ES-I3 (cell line): ENCODE measurements around the gene KAZN.

ENCODE experiments used
- H3K36me3 ChIP-seq: 2 replicates; pipeline ENCODE4 v1.6.1; 2013; ENCODE audit warnings: mild to moderate bottlenecking, low read length, control low read depth, moderate library complexity; ENCODE audit not compliant: insufficient read depth
- H3K4me1 ChIP-seq: 2 replicates; pipeline ENCODE4 v1.6.1; 2013; ENCODE audit warnings: mild to moderate bottlenecking, control low read depth, low read length; ENCODE audit not compliant: insufficient read depth
- H3K9ac ChIP-seq: 2 replicates; pipeline ENCODE4 v1.6.1; 2013; ENCODE audit warnings: low read depth, mild to moderate bottlenecking, low read length, moderate library complexity
- H3K9me3 ChIP-seq: 2 replicates; pipeline ENCODE4 v1.6.1; 2013; ENCODE audit warnings: mild to moderate bottlenecking, low read length, moderate library complexity; ENCODE audit not compliant: control insufficient read depth, insufficient read depth

Gene KAZN

DNA sequence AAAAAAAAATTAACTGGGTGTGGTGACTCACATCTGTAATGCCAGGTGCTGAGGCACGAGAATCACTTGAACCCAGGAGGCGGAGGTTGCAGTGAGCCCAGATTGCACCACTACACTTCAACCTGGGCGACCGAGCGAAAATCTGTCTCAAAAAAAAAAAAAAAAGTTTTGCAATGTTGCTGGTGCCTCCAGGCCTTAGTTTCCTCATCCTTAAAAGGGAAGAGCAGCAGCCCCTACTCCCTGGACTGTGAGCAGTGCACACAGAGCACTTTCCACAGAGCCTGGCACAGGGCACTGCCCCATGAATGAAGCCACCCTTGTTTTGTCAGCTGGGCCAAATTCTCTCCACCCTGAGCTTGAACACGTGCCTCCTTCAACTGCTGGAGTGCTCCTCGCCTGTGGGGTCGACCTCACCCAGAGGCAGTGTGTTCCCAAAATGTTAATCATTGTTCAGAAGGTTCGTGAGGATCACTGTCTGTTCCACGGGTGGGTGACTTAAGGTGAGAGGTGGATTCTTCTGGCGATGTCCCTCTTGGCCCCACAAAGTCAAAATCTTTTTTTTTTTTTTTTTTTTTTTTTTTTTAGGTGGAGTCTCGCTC, 402.9 kb downstream of the KAZN start:
- no peaks in the 10 kb centered on the region for H3K9me3 ChIP-seq
- peaks cover 6% of the 10 kb centered on the region for H3K4me1 ChIP-seq
- H3K9ac ChIP-seq: no peak overlapping the region
- H3K36me3 ChIP-seq: no peaks in the 10 kb centered on the region

DNA sequence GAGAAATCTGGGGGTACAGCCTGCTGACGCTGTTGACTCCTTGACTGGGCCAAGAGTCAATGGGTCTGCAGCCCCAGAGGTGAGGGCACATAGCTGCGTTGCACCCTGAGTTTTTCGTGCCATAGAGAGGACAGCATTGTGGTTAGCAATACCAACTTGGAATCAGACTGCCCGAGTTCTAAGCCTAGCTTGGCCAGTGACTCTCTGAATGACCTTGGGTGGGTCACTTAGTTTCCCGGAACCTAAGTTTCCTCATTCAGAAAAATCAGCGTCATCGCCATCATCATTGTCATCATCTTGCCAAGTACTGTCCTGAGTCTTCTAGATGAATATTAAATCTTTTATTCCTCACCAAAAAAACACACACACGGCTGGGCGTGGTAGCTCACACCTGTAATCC, 403.8 kb downstream of the KAZN start:
- Histone ChIP-seq H3K9ac (no peak overlapping the region), H3K36me3 (no peaks in the 10 kb centered on the region), H3K4me1 (no peaks in the 10 kb centered on the region), H3K9me3 (no peaks in the 10 kb centered on the region)

DNA sequence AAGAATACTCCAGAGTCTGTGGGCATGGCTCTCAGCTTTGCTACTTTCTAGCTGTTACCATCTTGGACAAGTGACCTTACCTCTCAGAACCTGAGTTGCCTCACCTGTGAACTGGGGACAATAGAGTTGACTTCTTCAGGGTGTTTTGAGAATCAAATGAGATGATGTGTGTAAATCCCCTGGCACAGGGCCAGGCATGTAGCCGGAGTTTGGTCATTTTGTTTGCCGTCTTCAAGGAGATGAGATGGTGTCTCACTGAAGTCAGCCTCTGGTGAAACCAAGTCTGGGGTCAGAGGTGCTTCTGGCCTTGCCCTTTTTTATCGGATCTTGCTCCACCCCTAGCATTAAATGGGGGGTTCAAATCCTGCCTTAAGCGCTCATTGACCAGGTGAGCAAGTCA, 405.9 kb downstream of the KAZN start:
- peaks cover 15% of the 10 kb centered on the region for H3K4me1 ChIP-seq
- H3K9ac ChIP-seq: no peak overlapping the region
- H3K9me3 ChIP-seq: no peaks in the 10 kb centered on the region
- H3K36me3 ChIP-seq: no peaks in the 10 kb centered on the region

DNA sequence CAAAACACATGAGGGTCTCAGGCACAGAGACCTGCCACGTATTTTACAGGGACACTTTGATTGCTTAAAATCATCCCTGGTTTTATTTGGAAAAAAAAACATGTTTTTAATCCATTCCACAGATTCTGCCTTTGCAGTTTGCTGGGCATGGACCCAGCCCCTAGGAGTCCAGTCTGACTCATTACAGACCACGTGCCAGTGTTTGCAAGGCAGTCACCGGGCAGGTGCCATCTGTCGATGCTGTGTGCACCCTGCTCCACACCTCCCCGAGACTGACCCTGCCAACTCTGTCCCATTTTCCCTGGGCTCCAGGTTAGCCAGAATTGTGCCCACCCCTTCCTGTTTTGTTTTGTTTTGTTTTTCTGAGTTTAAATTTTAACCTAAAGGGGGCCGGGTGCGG, 406.6 kb downstream of the KAZN start:
- H3K9ac ChIP-seq: no peak overlapping the region
- peaks cover 15% of the 10 kb centered on the region for H3K4me1 ChIP-seq
- H3K36me3 ChIP-seq: no peaks in the 10 kb centered on the region
- no peaks in the 10 kb centered on the region; the same call in 1 of the 2 replicates for H3K9me3 ChIP-seq

DNA sequence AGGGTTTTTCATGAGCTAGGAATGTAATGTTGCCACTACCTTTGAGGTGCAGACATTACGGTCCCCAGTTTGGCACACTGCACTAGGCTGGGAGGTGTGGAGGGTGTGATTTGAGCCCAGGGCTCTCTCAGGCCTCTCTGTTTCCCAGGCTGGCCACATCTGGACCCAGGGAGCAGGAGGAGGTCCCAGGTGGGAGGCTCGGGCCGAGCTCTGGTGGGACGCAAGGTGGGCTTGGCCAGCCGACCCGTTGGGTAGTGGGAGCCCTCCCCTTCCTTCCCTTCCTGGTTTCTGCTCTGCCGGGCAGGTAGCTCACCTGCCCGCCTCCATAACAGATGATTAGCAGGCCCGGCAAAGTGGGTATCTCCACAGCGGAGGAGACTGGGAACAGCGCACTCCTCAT, 408.9 kb downstream of the KAZN start:
- Histone ChIP-seq H3K4me1 (peaks cover 21% of the 10 kb centered on the region), H3K9me3 (no peaks in the 10 kb centered on the region; the same call in 1 of the 2 replicates), H3K9ac (no peak overlapping the region), H3K36me3 (no peaks in the 10 kb centered on the region; the same call in 1 of the 2 replicates)

DNA sequence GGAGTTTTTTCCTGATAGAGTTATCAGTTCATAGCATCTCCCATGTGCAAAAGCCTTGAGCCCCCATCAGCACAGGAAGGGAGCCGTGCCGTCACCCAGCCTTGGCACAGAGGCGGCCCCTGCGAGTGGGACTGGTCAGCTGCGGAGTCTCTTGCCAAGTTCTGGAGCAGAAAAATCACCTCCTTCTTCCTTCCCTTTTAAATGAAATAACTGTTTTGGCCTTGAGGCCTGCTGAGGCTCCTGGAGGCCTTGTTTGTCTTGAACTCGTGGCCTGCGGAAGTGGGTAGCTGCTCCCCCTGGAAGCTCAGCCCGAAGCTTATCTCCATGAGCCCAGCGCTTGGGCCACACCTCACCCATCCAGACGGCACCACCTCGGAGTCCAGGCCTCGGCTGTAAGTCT, 409.4 kb downstream of the KAZN start:
- Histone ChIP-seq H3K9ac (no peak overlapping the region), H3K36me3 (no peaks in the 10 kb centered on the region; the same call in 1 of the 2 replicates), H3K9me3 (no peaks in the 10 kb centered on the region; the same call in 1 of the 2 replicates), H3K4me1 (peaks cover 21% of the 10 kb centered on the region)

DNA sequence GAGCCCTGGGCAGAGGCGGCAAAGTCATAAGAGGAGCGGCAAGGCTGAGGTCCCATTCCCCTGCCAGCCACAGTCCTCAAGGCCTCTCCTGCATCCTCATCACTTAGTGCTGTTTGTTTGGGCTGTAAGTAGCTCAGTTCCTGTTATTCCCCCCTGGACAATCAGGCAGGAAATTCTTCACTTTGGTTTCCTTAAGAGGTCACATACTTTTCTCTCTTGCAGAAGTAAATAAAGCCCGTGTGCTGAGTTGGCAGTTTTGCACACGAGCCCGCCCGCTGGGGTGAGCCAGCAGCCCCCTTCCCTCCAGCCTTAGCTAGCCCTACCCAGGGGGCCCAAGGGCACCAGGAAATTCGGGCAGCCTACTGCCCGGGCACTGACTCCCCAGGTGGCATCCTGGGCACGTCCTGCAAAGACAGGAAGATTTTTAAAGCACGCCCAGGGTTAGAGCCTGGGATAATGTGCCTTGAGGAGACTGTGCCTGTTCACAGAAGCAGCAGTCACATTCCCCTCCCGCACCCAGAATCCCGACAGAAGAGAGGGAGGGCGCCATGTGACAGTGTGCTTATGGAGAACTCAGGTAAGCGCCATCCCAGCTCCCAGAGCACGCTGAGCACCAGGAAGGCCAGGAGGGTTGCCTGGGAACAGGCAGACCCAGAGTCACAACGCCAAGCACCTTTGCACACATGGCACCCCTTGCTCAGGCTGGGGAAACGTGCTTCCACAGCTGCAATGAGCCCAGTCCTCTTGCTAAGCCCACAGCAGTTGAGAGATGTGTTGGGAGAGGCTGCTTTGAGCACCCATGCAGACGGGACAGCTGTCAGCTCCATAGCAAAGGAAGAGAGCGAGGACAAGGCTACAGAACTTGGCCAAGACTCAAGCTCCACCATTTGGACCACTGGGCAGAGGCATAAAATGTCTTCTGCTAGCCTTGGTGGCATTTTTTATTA, 410.6 kb downstream of the KAZN start:
- Histone ChIP-seq H3K4me1 (peaks cover 21% of the 10 kb centered on the region), H3K9ac (no peak overlapping the region), H3K36me3 (no peaks in the 10 kb centered on the region; the same call in 1 of the 2 replicates), H3K9me3 (no peaks in the 10 kb centered on the region; the same call in 1 of the 2 replicates)

DNA sequence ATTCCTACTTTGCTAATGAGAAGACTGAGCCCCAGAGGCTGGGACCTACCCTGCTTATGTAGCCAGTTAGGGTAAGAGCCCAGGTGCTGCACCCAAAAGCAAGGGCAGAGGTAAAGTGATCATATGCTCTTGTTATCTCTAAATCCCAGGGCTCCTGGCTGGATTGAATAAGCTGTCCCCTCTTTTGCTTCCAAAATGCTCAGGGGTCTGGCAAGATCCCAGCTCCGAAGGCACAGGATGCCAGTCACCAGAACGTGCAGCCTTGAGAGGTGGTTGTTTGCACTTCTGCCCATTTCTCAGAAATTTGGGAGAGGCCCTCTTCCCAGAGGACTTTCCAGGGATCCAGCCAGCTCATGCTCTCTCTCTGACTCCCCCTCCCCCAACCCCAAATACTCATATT, 412.7 kb downstream of the KAZN start:
- no peak overlapping the region for H3K9ac ChIP-seq
- H3K36me3 ChIP-seq: no peaks in the 10 kb centered on the region; the same call in 1 of the 2 replicates
- H3K9me3 ChIP-seq: no peaks in the 10 kb centered on the region; the same call in 1 of the 2 replicates
- peaks cover 21% of the 10 kb centered on the region for H3K4me1 ChIP-seq

DNA sequence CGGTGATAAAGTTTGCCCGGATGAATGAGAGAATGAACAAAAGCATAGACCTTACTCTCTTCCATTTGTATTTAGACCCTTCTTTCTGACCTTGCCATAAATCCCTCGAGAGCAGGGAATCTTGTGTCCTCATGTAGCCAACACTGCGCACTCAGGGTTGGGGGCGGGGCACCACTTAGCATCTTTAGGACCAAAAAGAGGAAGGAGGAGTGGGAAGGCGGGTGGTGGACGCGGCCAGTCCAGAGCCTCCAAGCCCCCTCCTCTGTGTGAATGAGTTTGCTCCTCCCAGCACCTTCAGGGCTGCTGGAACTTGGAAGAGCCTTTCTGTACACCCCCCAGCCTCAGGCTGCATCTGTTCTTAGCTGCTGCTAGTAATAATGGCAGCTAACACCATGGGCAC, 413.2 kb downstream of the KAZN start:
- Histone ChIP-seq H3K9me3 (no peaks in the 10 kb centered on the region; the same call in 1 of the 2 replicates), H3K9ac (no peak overlapping the region), H3K36me3 (no peaks in the 10 kb centered on the region; the same call in 1 of the 2 replicates), H3K4me1 (peaks cover 21% of the 10 kb centered on the region)

DNA sequence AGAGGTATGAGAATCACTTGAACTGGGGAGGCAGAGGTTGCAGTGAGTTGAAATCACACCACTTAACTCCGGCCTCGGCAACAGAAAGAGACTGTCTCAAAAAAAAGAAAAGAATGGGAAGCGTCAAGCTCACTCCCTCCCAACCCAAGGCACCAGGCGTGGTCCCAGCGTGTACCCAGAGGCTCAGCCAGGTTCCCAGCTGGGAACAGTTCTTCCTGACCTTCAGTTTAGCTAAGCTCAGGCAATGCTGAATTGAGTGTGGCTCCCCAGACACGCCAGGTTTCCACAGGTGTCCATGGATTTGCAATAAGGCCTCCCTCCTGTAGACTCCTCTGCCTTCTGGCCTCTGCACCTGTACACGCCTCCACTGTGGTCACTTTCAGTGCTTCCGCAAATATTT, 414.3 kb downstream of the KAZN start:
- H3K36me3 ChIP-seq: no peaks in the 10 kb centered on the region; the same call in 1 of the 2 replicates
- H3K9ac ChIP-seq: no peak overlapping the region
- H3K9me3 ChIP-seq: no peaks in the 10 kb centered on the region; the same call in 1 of the 2 replicates
- peaks cover 19% of the 10 kb centered on the region for H3K4me1 ChIP-seq

DNA sequence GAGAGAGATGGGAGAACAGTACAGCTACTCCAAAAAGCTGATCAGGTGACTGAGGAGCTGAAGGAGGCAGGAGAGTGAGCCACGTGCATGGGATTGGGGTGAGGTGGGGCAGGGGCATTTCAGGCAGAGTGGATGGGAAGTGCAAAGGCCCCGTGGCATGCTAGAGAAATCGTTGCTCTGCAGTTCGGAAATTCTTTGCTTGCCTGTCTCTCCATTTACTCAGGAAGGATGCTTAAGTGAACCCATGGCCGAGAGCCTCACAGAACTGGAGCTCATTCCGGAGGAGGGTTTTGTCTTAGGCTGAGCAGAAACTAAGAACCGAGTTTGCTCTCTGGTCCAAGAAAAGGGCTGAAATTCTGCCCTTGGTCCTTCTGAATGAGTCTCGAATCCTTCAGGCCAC, 415.3 kb downstream of the KAZN start:
- Histone ChIP-seq H3K4me1 (peaks cover 10% of the 10 kb centered on the region; the same call in 1 of the 2 replicates), H3K9me3 (no peaks in the 10 kb centered on the region; the same call in 1 of the 2 replicates), H3K36me3 (no peaks in the 10 kb centered on the region; the same call in 1 of the 2 replicates), H3K9ac (no peak overlapping the region)

DNA sequence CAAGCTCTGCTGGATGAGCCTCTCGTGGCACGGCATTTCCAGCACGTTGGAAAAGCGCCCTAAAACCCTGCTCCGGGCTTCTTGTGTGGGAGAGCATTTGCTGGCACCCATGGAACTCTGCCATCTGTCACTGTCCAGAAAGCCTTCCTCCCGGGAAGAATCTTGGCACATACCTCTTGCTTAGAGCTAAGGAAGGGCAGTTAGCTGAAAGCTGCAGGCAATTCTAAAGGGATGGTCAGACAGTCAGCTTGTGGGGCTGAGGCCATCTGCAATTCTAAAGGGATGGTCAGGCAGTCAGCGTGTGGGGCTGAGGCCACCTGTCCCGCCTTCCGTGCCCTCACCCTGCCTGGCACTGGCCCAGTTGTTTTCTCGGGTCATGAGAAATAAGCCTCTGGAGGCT, 416.0 kb downstream of the KAZN start:
- Histone ChIP-seq H3K4me1 (0 out of 2 replicates have a peak, but pooled peaks cover 6% of the 10 kb centered on the region), H3K9ac (no peak overlapping the region), H3K36me3 (no peaks in the 10 kb centered on the region; the same call in 1 of the 2 replicates), H3K9me3 (no peaks in the 10 kb centered on the region; the same call in 1 of the 2 replicates)

DNA sequence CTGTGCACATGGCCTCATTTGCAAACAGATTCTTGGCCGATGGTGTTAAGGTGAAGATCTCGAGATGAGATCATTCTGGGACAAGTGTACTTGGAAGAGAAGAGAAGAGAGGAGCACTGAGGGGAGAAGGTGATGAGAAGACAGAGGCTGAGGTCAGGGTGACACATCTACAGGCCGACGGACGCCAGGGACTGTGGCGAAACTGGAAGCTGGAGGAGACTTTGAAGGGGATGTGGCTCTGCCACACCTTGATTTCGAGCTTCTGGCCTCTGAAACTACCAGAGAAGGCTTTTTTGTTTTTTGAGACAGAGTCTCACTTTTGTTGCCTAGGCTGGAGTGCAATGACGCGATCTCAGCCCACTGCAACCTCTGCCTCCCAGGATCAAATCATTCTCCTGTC, 417.5 kb downstream of the KAZN start:
- no peaks in the 10 kb centered on the region; the same call in 1 of the 2 replicates for H3K36me3 ChIP-seq
- no peaks in the 10 kb centered on the region for H3K9me3 ChIP-seq
- H3K9ac ChIP-seq: no peak overlapping the region
- peaks cover 15% of the 10 kb centered on the region; the same call in 1 of the 2 replicates for H3K4me1 ChIP-seq

DNA sequence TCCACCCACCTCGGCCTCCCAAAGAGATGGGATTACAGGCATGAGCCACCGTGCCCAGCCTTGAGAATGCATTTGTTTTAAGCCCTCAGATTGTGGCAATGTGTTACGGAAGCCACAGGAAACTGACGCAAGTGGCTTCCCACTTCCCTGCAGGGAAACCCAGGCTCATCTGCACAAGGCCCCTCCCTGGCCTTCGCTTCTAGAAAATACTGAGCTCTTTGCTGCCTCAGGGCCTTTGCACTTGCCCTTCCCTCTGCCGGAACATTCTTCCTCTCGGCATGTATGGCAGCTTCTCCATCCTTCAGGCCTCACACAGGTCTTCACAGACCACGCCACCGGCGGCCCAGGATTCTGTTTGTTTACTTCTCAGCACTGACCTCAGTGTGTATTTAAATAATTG, 418.0 kb downstream of the KAZN start:
- Histone ChIP-seq H3K9ac (no peak overlapping the region), H3K36me3 (no peaks in the 10 kb centered on the region; the same call in 1 of the 2 replicates), H3K9me3 (no peaks in the 10 kb centered on the region), H3K4me1 (peaks cover 16% of the 10 kb centered on the region; the same call in 1 of the 2 replicates)
